Measurements from ENCODE around the gene WDR43. TPM values are rescaled to one million over a fixed set of nuclear protein-coding genes. Genes with fewer than 3 reads are reported as not detected.

The WDR43 gene
- total RNA-seq, 1 donor from 2014 or later, result 92.5 TPM

DNA sequence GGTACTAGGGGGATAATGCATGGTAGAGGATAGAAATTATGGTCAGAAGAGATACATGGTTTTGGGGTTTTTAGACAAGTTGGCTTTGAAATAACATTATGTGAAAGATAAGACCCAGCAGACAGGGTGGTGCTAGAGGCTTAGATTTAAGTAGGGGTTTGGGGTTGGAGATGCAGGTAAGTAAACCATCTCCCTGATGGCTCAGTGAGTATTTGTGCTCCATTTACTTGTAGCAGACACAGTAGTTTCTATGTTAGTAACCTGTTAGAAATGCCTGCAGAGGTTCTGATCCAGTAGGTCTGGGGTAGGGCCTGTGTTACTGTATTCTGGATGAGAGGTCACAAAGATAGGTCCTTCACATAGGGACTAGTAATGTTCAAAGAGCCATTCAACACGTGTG is 13.7 kb downstream of the WDR43 start:
- intact Hi-C loops (cut with micrococcal nuclease), result no loop called here

GRCh38 chr2:28909655-28910353 is 15.3 kb downstream of the WDR43 start:
- intact Hi-C loops (cut with micrococcal nuclease), result no loop called here

DNA sequence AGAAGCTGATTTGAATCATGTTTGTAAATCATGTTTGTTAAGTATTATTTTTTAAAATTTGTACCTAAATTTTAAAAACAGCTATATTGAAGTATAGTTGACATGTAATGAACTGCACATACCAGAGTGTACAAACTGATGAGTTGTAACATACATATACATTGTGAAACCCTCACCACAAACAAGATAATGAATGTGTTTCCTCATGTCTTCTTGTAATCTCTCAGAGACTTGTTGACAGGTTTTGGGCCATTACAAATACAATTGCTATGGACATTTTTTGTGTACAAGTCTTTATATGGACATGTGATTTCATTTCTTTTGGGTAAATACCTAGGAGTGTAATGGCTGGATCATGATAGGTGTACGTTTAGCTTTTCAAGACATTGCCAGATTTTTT is 21.5 kb downstream of the WDR43 start:
- intact Hi-C loops (cut with micrococcal nuclease), result no loop called here

DNA sequence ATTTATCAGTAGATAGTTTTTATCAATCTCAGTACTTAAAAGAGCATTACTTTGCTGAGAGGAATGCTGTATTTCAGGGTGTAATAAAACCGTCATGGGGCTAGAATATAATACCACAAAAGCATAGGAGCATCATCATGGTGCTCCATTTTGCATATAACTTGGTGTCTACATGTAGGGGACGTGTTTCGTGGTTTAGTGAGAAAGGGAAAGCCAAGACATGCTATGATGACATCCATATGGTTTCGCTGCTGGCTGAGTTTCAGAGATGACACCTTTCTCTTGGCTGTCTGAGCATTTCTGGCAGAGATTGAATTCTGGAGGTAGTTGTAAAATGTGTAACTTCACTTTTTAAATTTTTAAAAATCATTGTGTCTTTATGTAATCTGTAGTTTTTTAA is 32.4 kb downstream of the WDR43 start:
- intact Hi-C loops (cut with micrococcal nuclease), result loop anchor here (10.0 kb wide), 1 partner anchor 102 kb away; no protein-coding TSS in a partner anchor

- intact Hi-C loops (cut with micrococcal nuclease), result loop anchor here (10.0 kb wide), 1 partner anchor 103 kb away; no protein-coding TSS in a partner anchor
Observed at GRCh38 chr2:28927469-28927868, 33.0 kb downstream of the WDR43 start.

GRCh38 chr2:28927878-28928277 is 33.4 kb downstream of the WDR43 start:
- intact Hi-C loops (cut with micrococcal nuclease), result loop anchor here (10.0 kb wide), 1 partner anchor 103 kb away; no protein-coding TSS in a partner anchor

DNA sequence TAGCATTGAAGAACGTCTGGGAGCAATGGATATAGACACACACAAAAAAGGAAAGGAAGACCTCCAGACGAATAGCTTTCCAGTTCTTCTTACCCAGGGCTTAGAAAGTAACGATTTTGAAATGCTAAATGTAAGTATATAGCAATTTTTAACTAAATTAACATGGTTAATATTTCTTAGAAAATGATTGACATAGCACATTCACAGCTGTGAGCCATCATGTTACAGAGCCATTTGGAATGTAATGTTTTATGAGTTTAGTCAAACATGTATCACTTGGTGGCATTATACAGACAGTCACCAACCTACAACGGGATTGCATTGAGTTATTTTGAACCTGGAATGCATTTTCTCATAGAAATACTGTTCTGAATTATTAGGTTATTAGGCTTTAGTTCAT is 35.1 kb downstream of the WDR43 start:
- intact Hi-C loops (cut with micrococcal nuclease), result loop anchor here (10.0 kb wide), 1 partner anchor 105 kb away; no protein-coding TSS in a partner anchor

DNA sequence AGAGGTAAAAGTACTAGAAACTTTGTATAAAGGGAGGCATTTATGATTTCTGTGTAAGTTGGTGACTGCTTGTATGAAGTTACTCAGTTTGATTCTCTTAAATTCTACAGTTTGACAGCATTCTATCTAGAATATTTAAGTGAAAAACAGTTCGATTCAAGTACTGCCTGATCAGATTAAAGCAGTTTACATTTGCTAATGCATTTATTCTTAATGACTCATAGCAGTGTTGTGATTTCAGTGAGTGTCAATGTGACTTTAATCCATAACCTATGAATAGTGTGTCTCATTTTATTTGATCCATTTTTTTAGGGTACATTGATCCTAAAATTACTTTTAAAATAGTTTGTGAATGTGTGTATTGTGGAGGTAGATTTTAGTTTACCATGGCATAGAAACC is 35.7 kb downstream of the WDR43 start:
- intact Hi-C loops (cut with micrococcal nuclease), result no loop called here

DNA sequence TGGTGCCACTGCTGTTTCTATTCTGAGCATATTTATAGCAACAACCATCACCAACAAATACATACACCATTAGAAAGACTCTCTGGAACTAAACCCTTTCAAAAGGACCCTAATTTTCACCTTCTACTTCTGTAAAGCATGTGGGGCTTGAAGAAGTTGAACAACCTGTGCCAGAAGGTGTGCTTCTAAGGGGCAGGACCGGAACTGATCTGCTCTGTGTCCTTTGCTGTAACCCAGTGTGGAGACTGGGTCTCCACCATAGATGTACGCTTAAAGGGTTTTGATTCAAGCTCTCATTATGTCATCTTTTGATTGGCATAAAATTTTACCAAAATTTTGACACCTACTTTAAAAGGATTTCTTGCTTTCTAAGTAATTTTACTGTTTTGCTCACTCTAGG is 40.3 kb downstream of the WDR43 start:
- intact Hi-C loops (cut with micrococcal nuclease), result no loop called here

DNA sequence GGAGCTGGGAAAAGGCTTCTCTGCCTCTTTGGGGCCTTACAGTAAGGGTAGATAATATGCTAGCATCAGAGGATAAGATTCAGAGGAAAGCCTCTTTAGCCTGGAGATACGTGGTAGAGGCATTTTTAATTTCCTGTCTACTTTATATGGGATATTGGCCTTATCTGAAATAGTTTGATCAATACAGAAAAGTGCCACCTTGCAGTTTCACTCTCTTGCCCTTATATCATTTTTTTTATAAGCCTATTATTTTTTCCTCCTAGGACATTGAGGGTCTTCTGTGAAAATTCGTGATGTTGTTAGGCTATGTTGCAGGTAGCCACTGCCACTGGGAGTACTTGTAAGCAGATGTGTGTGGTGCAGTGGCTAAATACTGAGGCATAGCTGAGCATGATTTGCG is 46.5 kb downstream of the WDR43 start:
- intact Hi-C loops (cut with micrococcal nuclease), result no loop called here

DNA sequence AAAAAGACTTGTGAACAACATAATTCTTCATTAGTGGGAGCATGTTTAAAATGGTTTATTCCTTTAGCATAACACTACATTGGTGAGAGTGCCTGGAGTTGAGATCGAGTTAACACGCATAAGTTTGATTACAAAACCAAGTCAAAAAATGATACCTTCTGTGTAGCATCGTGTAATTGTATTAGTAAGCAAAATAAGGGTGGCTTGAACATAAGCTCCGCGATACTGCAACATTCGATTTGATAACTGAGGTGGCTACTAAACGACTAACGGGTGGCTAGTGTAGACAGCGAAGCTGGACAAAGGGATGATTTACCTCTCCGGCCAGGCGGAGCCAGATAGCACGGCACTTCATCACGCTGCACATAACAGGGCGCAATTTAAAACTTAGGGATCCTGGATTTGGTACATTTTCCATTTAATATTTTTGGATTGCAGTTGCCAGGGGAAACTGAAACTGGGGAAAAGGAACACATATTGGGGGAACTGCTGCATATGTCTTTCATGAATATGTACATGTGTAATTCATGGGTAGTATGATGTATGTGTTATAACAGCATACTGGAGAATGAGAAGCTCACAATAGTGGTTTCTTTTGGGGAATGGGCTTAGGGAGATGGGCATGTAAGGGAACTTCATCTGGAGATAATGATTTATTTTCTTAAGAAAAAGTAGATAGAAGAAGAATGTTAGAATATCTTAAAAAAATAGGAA is 50.2 kb downstream of the WDR43 start:
- intact Hi-C loops (cut with micrococcal nuclease), result no loop called here

GRCh38 chr2:28948160-28948559 is 53.7 kb downstream of the WDR43 start:
- intact Hi-C loops (cut with micrococcal nuclease), result no loop called here

- intact Hi-C loops (cut with micrococcal nuclease), result no loop called here
Observed at GRCh38 chr2:28949190-28949589, 54.7 kb downstream of the WDR43 start.

GRCh38 chr2:28949617-28950305 is 55.3 kb downstream of the WDR43 start:
- intact Hi-C loops (cut with micrococcal nuclease), result loop anchor here (10.0 kb wide), 2 partner anchors 365 to 1125 kb away; no protein-coding TSS in a partner anchor

DNA sequence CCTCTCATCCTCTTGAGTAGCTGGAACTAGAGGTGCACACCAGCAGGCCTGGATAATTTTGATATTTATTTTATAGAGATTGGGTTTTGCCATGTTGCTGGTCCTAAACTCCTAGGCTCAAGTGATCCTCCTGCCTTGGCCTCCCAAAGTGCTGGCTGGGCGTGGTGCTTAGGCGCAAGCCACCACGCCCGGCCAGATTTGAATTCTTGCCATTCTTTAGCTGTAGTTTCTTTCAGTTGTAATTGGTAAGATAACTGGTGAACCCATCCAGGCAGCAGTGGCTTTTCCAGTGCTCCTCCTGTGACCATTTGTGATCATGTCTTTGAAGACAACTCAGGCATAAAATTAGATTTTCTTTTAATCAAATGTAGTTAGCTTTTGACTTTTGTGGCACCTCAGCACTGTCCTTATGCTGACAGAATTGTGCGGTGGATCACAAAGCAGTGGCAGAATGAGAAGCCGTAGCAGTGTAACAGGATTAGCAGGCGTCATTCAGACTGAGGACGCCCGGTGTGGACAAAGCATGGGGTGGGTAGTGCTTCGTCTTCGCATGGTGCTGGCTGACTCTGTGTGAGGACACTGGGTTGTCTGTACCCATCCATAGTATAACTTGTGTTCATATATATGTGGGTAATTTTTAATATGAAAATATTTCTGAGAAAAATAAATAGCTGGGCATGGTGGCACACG is 56.6 kb downstream of the WDR43 start:
- intact Hi-C loops (cut with micrococcal nuclease), result loop anchor here (10.0 kb wide), 2 partner anchors 364 to 1124 kb away; no protein-coding TSS in a partner anchor

GRCh38 chr2:28951910-28952835 is 57.7 kb downstream of the WDR43 start:
- intact Hi-C loops (cut with micrococcal nuclease), result loop anchor here (1.0 to 10.0 kb wide), 4 partner anchors 131 to 1123 kb away; no protein-coding TSS in a partner anchor

GRCh38 chr2:28952836-28953211 is 58.4 kb downstream of the WDR43 start:
- intact Hi-C loops (cut with micrococcal nuclease), result loop anchor here (1.0 to 10.0 kb wide), 4 partner anchors 132 to 1122 kb away; no protein-coding TSS in a partner anchor

DNA sequence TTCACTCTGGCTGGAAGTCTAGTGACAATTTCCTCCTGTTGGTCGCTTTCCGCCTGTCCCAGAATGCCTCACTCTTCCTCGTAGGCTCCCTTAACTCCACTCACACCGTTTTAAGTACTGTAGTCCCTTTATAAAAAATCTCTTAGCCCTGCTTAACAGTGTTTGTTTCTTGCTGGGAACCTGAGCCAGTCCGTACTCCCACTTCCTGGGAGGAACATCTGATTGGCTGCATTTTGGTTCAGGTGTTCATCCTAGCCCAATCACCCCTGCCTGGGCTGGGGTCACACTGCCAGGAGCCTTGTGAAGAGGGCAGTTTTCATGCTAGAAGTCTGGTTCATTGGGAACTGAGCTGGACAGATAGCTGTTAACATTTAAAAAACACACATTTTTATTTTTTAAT is 61.0 kb downstream of the WDR43 start:
- intact Hi-C loops (cut with micrococcal nuclease), result loop anchor here (10.0 kb wide), 2 partner anchors 359 to 1119 kb away; no protein-coding TSS in a partner anchor

- intact Hi-C loops (cut with micrococcal nuclease), result loop anchor here (10.0 kb wide), 2 partner anchors 358 to 1118 kb away; no protein-coding TSS in a partner anchor
Observed at GRCh38 chr2:28956415-28956826, 62.0 kb downstream of the WDR43 start.

DNA sequence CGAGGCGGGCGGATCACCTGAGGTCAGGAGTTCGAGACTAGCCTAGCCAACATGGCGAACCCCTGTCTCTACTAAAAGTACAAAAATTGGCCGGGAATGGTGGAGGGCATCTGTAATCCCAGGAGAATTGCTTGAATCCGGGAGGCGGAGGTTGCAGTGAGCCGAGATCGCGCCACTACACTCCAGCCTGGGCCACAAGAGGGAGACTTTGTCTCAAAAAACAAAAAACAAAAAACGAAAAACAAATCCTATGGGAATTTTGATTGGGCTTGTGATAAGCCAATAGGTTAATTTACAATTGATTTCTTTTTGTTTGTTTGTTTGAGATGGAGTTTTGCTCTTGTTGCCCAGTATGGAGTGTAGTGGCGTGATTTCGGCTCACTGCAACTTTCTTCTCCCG is 62.4 kb downstream of the WDR43 start:
- intact Hi-C loops (cut with micrococcal nuclease), result loop anchor here (10.0 kb wide), 2 partner anchors 358 to 1118 kb away; no protein-coding TSS in a partner anchor

Data from T-helper 1 cell treated with Interleukin-12 subunit alpha and Interleukin-12 subunit beta and Interleukin-4 antibody, amounts not matched to agents 30 ng/mL and 1 ng/mL, for 36 hours (primary cell).